HG03064 (cell line): Measurements from ENCODE around the gene VPS37B.
"Not testable (repeated sequence)": the region's sequence is repeated elsewhere in the genome, so short reads cannot be mapped to it uniquely, and the experiment has no call there.

ENCODE experiments used
- ATAC-seq: cut with Tn5 transposase; IDR thresholded peaks from one replicate; pipeline ENCODE4 v1.9.1; 2021; ENCODE audit warnings: low read depth; ENCODE audit not compliant: unreplicated experiment

VPS37B gene

GRCh38 chr12:122895704-122896636 lies at the start of gene VPS37B:
TSS of gene VPS37B (minus strand) at chr12:122896124. CDS start at chr12:122896062, 62 bp downstream.
- ATAC-seq, result peak; percentile 52

- no peak for ATAC-seq
These were observed 49.0 kb upstream of the VPS37B start for GRCh38 chr12:122944605-122945592.

GRCh38 chr12:122943196-122943595 lies 47.3 kb upstream of the VPS37B start:
- no peak for ATAC-seq

- ATAC-seq, result no peak
These were observed 46.7 kb upstream of the VPS37B start for GRCh38 chr12:122942637-122943036.

DNA sequence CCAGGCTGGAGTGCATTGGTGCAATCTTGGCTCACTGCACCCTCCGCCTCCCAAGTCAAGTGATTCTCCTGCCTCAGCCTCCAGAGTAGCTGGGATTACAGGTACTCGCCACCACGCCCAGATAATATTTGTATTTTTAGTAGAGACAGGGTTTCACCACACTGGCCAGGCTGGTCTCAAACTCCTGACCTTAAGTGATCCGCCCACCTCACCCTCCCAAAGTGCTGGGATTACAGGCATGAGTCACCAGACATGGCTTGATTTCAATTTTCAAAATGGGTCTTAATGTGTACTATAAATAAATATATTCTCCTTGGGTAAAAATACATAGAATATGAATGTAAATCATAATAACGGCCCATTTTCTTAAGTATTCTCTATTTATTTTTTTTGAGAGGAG lies 45.4 kb upstream of the VPS37B start:
- not testable (repeated sequence) for ATAC-seq

DNA sequence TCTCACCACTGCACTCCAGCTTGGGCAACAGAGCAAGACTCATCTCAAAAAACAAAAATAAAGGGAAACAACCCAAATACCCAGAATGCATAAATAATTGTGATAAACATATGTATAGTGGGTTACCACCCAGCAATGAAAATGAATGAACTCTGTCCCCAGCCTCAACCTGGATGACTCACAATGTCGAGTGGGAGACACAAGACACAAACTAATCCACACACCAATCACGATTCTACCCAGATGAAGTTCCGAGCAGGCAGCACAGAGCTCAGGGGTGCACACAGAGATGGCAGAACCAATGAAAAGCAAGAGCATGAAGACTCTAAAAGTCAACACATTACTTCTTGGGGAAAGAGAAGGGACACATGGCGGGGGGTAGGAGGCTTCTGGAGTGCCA lies 43.2 kb upstream of the VPS37B start:
- ATAC-seq, result no peak

DNA sequence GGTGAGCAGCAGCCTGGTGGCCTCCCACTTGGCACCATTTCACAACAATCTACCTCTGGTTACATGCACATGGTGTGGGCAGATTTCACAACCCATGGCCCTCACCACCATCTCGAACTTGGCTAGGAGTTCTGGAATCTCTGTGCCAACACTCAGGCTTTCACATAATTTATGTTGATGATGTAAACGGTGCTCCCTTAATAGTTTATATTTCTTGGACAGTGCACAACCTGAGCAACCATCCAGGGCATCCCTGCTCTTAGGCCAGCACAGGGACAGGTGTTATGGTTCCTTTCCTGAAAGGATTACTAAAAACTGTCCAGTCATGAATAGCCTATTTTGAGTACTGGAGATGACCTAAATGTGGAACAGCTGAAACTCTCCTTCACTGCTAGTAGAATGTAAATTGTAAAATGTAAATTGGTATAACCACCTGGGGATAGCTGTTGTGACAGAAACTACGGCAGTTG lies 41.7 kb upstream of the VPS37B start:
- no peak for ATAC-seq

DNA sequence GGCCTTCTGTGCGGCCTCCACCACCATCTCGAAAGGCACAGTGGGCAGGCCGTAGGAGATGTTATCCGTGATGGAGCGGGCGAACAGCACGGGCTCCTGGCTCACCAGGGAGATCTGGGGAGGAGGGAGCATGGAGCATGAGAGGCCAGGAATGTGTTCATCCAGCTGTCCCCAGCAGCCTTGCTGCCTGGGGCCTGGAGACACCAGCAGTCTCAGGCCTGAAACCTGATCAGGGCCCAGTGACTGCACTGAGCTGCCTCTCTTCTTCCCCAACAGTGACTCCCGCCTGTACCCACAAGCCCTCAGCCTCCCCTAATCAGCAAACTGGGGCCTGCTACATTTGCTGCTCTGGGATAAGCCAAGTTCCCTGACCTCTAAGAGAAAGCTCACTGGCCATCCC lies 39.4 kb upstream of the VPS37B start:
- ATAC-seq, result no peak

- no peak for ATAC-seq
These were observed 38.8 kb upstream of the VPS37B start for GRCh38 chr12:122934722-122935121.

DNA sequence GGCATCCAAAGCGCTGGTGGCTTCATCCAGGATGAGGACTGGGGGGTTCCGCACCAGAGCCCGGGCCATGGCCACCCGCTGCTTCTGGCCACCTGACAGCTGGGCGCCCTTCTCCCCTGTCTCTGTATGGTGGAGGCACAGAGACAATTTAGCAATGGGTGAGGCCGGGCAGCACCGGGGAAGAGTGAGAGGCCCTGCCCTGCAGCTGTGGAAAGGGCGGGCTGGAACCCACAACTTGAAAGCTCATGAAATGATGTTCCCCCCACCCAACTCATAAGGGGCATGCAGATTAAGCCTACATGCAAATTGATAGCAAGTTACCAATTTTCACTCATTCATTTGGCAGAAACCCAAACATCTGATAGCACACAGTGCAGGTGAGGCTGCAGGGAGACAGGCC lies 36.3 kb upstream of the VPS37B start:
- ATAC-seq, result no peak

DNA sequence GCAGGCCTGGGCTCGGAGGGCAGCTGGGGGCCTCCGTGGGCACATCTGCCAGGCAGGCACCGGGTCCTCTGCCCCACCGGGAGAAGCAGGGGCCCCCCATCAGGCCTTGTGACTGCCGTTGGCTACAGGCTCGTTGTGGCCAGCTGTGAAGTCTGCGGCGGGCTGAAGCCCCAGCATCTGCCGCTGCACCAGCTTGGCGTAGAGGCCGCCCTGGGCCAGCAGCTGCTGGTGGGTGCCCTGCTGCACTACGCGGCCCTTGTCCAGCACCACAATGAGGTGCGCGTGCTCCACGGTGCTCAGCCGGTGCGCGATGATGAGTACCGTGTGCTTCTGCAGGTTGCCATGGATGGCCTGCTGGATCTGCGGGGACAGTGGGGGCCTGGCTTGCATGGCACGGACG lies 33.9 kb upstream of the VPS37B start:
- ATAC-seq, result no peak

DNA sequence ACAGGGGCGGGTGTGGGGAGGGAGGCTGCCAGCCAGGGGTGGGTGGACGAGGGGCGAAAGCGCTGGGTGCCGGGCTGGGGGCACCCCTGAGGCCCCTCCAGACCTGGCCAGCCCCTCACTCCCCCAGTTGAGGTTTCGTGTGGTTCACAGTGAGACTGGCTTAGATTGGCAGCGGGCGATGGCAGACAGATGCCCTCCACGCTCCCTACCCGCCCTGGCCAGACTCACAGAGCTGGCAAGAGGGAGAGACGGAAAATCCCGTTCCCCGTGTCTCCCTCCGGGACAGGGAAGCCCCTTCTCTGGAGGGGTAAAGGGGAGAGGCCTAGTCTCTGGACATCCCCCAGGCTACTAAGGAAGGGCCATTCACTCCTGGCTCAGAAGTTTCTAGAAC lies 33.2 kb upstream of the VPS37B start:
- no peak for ATAC-seq

GRCh38 chr12:122928404-122929147 lies 32.7 kb upstream of the VPS37B start:
- no peak for ATAC-seq

DNA sequence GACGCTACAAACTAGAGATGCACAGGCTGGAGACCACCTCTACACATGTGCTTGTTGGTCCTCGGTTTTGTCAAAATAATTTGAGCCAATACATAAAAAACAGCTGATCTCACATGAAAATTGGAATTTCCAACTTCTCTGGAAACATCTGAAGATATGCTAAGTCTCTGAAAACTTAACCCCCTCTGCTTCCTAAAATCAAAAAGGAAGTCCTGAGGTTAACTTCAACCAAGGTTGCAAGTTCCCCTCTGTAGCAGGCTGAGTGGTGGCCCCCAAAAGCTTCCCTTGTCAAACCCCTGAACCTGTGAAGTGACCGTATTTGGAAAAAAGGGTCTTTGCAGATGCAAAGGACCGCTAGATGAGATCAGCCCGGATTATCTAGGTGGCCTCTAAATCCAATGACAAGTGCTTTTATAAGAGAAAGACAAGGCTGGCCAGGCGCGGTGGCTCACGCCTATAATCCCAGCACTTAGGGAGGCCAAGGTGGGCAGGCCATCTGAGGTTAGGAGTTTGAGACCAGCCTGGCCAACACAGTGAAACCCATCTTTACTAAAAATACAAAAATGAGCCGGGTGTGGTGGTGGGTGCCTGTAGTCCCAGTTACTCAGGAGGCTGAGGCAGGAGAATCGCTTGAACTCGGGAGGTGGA lies 32.0 kb upstream of the VPS37B start:
- no peak for ATAC-seq

DNA sequence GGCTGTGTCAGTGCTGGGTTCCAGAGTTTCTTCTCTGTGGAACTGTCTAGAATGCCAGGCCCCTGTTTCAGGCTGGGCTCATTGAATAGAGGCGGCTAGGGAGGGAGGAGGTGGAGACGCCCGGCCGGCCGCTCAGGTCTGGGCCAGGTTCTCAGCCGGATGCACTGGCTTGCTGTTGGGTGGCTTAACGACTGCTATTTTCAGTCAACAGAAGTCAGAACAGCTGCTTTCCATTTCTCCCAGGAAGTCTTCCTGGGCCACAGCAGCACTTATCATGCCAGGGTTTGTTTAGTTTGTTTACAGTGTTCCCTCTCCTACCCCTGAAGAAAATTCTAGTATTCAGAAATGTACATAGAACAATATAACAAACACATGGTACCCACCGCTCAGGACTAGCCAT lies 26.0 kb upstream of the VPS37B start:
- ATAC-seq, result no peak

DNA sequence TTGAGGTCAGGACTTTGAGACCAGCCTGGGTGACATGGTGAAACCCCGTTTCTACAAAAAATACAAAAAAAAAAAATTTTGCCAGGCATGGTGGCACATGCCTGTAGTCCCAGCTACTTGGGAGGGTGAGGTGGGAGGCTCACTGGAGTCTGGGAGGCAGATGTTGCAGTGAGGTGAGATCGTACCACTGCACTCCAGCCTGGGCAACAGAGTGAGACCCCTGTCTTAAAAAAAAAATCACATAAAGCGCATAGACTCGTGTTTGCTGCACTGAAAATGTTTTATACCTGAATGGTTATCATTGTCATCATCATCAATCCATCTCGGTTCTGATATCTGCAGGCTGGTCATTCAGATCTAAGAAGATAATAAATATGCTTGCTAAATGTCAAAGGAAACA lies 24.8 kb upstream of the VPS37B start:
- no peak for ATAC-seq

GRCh38 chr12:122918827-122919226 lies 22.9 kb upstream of the VPS37B start:
- ATAC-seq, result no peak

DNA sequence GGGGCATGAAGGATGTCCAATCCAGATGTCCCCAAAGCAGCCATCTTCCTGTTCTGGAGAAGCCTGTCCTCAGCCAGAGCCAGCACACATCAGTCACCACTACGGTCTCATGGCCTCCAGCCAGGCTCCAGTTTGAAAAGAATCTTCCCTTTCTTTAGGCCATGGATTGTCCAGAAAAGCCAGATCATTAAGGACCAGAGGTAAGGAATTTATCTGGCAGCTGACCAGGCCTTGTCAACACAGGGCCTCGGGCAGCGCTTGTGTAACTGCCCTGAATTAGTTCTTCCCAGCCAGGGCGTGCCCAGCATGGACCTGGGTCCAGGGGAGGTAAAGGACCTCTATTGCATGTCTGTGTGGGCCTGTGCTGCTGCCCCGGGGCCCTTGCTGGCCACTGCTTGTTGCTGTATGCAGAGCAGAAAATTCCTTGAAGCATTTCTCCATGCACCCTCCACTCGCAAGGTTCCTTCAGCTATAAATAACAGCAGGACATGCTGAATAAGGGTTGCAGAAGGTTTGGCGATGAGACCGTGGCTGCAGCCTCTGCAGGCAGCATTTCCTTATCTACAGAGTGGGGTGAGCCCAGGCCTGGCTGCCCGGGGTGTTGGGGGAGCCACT lies 21.7 kb upstream of the VPS37B start:
- no peak for ATAC-seq

DNA sequence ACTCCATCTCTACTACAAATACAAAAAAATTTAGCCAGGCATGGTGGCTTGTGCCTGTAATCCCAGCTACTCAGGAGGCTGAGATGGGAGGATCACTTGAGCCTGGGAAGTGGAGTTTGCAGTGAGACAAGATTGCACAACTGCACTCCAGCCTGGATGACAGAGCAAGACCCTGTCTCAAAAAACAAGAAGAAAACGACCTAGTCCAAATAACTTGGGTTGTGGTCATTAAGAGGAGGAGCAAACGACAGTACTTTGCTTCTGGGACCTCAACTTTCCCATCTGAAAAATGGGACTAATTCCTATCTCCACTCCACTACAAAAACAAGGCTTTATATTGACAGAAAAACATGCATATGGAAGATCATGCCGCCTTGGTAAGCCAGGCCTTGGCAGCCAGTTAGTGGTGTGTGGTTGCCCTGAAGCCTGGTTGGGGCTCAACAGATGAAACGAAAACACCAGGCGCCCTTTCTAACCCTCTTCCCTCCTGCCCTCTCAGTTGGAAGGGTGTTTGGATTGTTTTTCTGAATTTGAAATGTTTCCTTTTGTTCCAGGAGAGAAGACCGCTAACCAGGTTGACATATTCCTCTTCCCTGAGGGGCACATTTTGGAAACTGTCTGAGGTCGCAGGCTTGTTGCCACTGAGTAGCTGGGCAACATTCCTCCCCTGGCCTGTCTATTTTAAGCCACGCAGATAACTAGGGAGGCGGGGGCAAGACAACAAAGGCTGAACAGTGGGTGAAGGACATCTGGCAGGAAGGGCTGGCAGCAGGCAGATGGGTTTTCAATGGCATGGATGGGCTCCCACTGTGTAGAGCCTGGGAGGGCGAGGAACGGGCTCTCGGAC lies 13.7 kb upstream of the VPS37B start:
- no peak for ATAC-seq
